ENCODE data around the gene SPAG6.

DNA sequence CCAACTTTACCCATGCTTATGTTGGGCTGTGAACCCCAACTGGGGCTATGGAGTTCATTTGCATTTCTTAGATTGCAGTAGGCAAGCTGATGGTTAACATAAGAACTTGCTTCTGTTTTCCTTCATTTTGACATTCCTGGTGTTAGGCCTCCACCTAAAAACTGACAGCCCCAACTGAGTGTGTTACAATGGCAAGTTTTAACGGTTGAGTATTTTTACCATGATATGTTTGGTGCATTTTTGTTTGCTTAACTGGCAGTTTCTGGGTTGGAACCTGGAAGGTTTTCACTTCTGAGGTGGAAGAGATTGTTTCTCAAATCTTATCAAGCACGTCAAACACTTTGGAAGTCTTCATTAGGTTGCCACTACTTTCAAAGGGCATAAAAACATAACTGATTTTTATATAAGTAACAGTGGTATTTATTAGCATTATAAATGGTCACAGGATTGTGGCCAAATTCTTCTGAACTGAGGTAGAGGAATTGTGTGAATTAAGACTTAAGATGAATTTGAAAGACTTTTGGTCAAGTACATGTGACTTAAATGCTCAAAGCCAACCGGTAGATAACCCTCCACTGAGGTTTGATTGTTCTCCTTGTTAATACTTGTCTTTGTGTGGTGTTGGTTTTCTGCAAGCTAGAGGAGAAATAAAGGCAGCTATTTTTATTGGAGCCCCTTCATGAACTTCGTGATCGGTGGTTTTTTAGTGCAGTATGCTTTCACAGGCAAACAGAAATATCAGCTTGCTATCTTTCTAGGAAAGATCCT, 21.6 kb upstream of the SPAG6 start:
- TF ChIP-seq, protein P1, sequence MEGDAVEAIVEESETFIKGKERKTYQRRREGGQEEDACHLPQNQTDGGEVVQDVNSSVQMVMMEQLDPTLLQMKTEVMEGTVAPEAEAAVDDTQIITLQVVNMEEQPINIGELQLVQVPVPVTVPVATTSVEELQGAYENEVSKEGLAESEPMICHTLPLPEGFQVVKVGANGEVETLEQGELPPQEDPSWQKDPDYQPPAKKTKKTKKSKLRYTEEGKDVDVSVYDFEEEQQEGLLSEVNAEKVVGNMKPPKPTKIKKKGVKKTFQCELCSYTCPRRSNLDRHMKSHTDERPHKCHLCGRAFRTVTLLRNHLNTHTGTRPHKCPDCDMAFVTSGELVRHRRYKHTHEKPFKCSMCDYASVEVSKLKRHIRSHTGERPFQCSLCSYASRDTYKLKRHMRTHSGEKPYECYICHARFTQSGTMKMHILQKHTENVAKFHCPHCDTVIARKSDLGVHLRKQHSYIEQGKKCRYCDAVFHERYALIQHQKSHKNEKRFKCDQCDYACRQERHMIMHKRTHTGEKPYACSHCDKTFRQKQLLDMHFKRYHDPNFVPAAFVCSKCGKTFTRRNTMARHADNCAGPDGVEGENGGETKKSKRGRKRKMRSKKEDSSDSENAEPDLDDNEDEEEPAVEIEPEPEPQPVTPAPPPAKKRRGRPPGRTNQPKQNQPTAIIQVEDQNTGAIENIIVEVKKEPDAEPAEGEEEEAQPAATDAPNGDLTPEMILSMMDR (IDR thresholded peaks at IDR 0.05 in 8 of 11, conservative IDR thresholded peaks at IDR 0.05 in 3 of 11) = no peak
- no peak for TF ChIP-seq POLR2A (IDR thresholded peaks at IDR 0.05)

Data from spleen (tissue), 7 donors.